Measurements from ENCODE around the gene ZNF880.

ZNF880 gene

DNA sequence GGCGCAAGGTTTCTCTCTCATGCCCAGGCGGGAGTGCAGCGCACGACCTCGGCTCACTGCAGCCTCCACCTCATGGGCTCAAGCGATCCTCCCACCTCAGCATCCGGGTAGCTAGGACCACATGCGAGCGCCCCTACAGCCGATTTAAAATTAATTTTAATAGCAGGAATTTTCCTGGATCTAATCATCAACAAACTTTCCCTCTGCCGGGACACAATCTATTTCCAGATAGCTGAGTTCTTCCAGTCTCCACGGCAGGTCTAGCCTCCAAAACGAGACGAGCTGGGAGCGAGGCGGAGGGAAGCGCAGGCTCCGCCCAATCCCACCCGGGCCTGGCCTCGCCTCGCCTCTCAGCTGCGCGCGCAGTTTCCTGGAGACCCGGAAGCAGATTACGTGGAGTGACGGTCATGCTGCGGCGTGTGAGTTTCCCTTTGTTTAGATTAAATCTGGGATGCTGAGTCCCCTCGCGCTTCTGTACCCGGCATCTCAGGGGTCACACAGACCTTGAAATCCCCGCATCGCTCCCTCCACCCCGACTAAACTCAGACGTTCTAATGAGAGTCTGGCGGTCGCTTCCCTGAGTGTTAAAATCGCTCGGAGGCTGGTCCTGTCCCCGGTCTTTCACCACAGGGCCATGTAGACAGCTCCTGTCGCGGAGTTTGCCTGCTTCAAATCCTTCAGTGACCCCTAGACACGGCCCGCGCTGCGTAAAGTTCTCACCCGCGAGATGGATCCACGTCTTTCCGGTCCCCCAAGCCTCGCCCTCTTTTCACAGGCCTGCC lies at the start of gene ZNF880:
Gene ZNF880 (plus strand): TSS at position 365 of the 782 bp plus-strand sequence. CDS start 43 bp downstream, at position 408.
- TF ChIP-seq, protein P1, sequence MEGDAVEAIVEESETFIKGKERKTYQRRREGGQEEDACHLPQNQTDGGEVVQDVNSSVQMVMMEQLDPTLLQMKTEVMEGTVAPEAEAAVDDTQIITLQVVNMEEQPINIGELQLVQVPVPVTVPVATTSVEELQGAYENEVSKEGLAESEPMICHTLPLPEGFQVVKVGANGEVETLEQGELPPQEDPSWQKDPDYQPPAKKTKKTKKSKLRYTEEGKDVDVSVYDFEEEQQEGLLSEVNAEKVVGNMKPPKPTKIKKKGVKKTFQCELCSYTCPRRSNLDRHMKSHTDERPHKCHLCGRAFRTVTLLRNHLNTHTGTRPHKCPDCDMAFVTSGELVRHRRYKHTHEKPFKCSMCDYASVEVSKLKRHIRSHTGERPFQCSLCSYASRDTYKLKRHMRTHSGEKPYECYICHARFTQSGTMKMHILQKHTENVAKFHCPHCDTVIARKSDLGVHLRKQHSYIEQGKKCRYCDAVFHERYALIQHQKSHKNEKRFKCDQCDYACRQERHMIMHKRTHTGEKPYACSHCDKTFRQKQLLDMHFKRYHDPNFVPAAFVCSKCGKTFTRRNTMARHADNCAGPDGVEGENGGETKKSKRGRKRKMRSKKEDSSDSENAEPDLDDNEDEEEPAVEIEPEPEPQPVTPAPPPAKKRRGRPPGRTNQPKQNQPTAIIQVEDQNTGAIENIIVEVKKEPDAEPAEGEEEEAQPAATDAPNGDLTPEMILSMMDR (conservative IDR thresholded peaks at IDR 0.05; ENCODE audit: low read length), result no peak
- H3K79me2 ChIP-seq (ENCODE audit: insufficient read depth, low read length), result no peaks in the 10 kb centered on the region
- H3K27me3 ChIP-seq (ENCODE audit: insufficient read depth, low read length, poor library complexity, severe bottlenecking), result no peaks in the 10 kb centered on the region
- H3K9me3 ChIP-seq (ENCODE audit: insufficient read depth, low read depth, low read length), result peaks cover 18% of the 10 kb centered on the region; the same call in 1 of the 2 replicates
- H4K20me1 ChIP-seq (ENCODE audit: insufficient read depth, low read length, poor library complexity, severe bottlenecking), result no peaks in the 10 kb centered on the region
- no peaks in the 10 kb centered on the region for H3K4me1 ChIP-seq (ENCODE audit: insufficient read depth, low read length, poor library complexity, severe bottlenecking)
- no peak within 1 kb of the TSS for H3K4me3 ChIP-seq (ENCODE audit: low read length, poor library complexity, severe bottlenecking)
- H3K4me2 ChIP-seq (ENCODE audit: low read depth, low read length, poor library complexity, severe bottlenecking), result no peak within 1 kb of the TSS
- no peaks in the 10 kb centered on the region for H3F3A ChIP-seq (ENCODE audit: low read depth)
- no peak within 1 kb of the TSS for H3K9ac ChIP-seq (ENCODE audit: low read depth, low read length, poor library complexity, severe bottlenecking)
- no peak within 1 kb of the TSS for H2AFZ ChIP-seq (ENCODE audit: low read length)
- no peaks in the 10 kb centered on the region for H3K9me2 ChIP-seq (replicated peaks; ENCODE audit: low read depth, low read length)
- peaks cover 15% of the 10 kb centered on the region for H3K36me3 ChIP-seq (ENCODE audit: insufficient read depth, low read length)

DNA sequence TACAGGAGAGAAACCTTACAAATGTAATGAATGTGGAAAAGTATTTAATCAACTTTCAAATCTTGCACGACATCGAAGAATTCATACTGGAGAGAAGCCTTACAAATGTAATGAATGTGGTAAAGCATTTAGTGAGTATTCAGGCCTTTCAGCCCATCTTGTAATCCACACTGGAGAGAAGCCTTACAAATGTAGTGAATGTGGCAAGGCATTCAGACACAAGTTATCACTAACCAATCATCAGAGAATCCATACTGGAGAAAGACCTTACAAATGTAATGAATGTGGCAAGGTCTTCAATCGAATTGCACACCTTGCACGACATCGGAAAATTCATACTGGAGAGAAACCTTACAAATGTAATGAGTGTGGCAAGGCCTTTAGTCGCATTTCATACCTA lies 47.3 kb upstream of the ZNF880 start:
- Histone ChIP-seq H2AFZ (ENCODE audit: low read length) (no peak overlapping the region), H3K4me2 (ENCODE audit: low read depth, low read length, poor library complexity, severe bottlenecking) (no peak overlapping the region), H4K20me1 (ENCODE audit: insufficient read depth, low read length, poor library complexity, severe bottlenecking) (no peaks in the 10 kb centered on the region), H3F3A (ENCODE audit: low read depth) (no peaks in the 10 kb centered on the region), H3K36me3 (ENCODE audit: insufficient read depth, low read length) (peaks cover 71% of the 10 kb centered on the region), H3K27me3 (ENCODE audit: insufficient read depth, low read length, poor library complexity, severe bottlenecking) (peaks cover 4% of the 10 kb centered on the region), H3K9ac (ENCODE audit: low read depth, low read length, poor library complexity, severe bottlenecking) (no peak overlapping the region), H3K79me2 (ENCODE audit: insufficient read depth, low read length) (no peaks in the 10 kb centered on the region), H3K9me2 (replicated peaks; ENCODE audit: low read depth, low read length) (no peaks in the 10 kb centered on the region), H3K4me1 (ENCODE audit: insufficient read depth, low read length, poor library complexity, severe bottlenecking) (no peaks in the 10 kb centered on the region), H3K4me3 (ENCODE audit: low read length, poor library complexity, severe bottlenecking) (no peak overlapping the region), H3K9me3 (ENCODE audit: insufficient read depth, low read depth, low read length) (peaks cover 59% of the 10 kb centered on the region)
- TF ChIP-seq EZH2phosphoT487 (IDR thresholded peaks at IDR 0.05; ENCODE audit: borderline replicate concordance), result no peak
- TF ChIP-seq, protein P1 (conservative IDR thresholded peaks at IDR 0.05; ENCODE audit: low read length), result no peak

DNA sequence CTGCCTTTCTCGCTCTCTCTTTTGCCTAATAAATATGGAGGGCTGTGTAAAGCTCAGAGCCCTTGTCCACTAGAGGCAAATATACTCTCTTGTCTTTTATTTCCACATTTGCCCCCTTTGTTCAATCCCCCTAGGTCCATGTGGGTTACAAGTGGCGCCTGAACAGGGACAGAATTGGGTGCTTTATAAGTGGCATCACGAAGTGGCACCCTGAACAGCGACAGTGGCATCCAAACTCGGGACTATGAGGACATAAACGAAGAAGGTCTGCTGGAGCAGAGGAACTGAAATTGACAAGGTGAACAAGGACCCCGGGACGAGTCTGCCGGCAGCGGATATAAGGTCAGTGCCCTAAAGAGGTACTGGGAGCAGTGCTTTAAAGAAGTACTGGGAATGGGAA lies 38.0 kb upstream of the ZNF880 start:
- H3K4me1 ChIP-seq (ENCODE audit: insufficient read depth, low read length, poor library complexity, severe bottlenecking), result no peaks in the 10 kb centered on the region
- H3K4me3 ChIP-seq (ENCODE audit: low read length, poor library complexity, severe bottlenecking), result no peak overlapping the region
- H3K79me2 ChIP-seq (ENCODE audit: insufficient read depth, low read length), result peaks cover 7% of the 10 kb centered on the region
- peaks cover 29% of the 10 kb centered on the region; the same call in 1 of the 2 replicates for H3K9me3 ChIP-seq (ENCODE audit: insufficient read depth, low read depth, low read length)
- H2AFZ ChIP-seq (ENCODE audit: low read length), result no peak overlapping the region
- no peaks in the 10 kb centered on the region for H3K9me2 ChIP-seq (replicated peaks; ENCODE audit: low read depth, low read length)
- H3K9ac ChIP-seq (ENCODE audit: low read depth, low read length, poor library complexity, severe bottlenecking), result no peak overlapping the region
- H4K20me1 ChIP-seq (ENCODE audit: insufficient read depth, low read length, poor library complexity, severe bottlenecking), result no peaks in the 10 kb centered on the region
- no peaks in the 10 kb centered on the region for H3K36me3 ChIP-seq (ENCODE audit: insufficient read depth, low read length)
- H3K4me2 ChIP-seq (ENCODE audit: low read depth, low read length, poor library complexity, severe bottlenecking), result no peak overlapping the region
- no peaks in the 10 kb centered on the region for H3F3A ChIP-seq (ENCODE audit: low read depth)
- no peak for TF ChIP-seq EZH2phosphoT487 (IDR thresholded peaks at IDR 0.05; ENCODE audit: borderline replicate concordance)
- TF ChIP-seq, protein P1 (conservative IDR thresholded peaks at IDR 0.05; ENCODE audit: low read length), result no peak
- H3K27me3 ChIP-seq (ENCODE audit: insufficient read depth, low read length, poor library complexity, severe bottlenecking), result no peaks in the 10 kb centered on the region

All from Loucy (cell line).